Loucy (cell line): Measurements from ENCODE around the gene CAPN10.

Source experiments
- EZH2phosphoT487 ChIP-seq: fragments of 200-600 bp; IDR thresholded peaks from 2 replicates; pipeline ENCODE4 v1.6.1; 2018; ENCODE audit warnings: antibody characterized with exemption, mild to moderate bottlenecking, moderate library complexity, borderline replicate concordance
- TF ChIP-seq, protein P1 (sequence below): fragments of 200-600 bp; sonication (generic); conservative IDR thresholded peaks from 2 replicates; pipeline ENCODE4 v1.5.1; 2014; ENCODE audit warnings: mild to moderate bottlenecking, antibody characterized with exemption, low read length

DNA sequence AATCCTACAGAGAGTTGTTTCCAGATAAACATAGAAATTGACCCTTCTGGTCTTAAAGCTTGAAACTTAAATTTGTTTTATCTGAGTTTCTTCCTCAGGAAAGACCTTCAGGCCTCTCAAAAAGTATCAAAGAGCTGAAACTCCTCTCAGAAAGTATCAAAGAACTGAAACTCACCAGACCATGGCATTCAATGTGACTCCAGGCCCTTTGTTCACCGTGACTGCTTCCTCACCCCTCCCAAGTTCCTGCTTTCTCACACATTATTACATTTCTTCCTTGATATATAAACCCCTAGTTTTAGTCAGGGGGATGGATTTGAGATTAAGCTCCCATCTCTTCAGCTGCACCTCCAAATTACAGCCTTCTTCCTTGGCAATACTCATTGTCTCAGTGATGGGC, 34.7 kb upstream of the CAPN10 start:
- no peak for TF ChIP-seq EZH2phosphoT487
- TF ChIP-seq, protein P1, sequence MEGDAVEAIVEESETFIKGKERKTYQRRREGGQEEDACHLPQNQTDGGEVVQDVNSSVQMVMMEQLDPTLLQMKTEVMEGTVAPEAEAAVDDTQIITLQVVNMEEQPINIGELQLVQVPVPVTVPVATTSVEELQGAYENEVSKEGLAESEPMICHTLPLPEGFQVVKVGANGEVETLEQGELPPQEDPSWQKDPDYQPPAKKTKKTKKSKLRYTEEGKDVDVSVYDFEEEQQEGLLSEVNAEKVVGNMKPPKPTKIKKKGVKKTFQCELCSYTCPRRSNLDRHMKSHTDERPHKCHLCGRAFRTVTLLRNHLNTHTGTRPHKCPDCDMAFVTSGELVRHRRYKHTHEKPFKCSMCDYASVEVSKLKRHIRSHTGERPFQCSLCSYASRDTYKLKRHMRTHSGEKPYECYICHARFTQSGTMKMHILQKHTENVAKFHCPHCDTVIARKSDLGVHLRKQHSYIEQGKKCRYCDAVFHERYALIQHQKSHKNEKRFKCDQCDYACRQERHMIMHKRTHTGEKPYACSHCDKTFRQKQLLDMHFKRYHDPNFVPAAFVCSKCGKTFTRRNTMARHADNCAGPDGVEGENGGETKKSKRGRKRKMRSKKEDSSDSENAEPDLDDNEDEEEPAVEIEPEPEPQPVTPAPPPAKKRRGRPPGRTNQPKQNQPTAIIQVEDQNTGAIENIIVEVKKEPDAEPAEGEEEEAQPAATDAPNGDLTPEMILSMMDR: no peak
